ENCODE data around the gene AADAC. TPM values are rescaled to one million over a fixed set of nuclear protein-coding genes. Genes with fewer than 3 reads are reported as not detected.
"Not testable (repeated sequence)": the region's sequence is repeated elsewhere in the genome, so short reads cannot be mapped to it uniquely, and the experiment has no call there.

Gene AADAC
- total RNA-seq, 4 donors from 2014 or later: not detected

DNA sequence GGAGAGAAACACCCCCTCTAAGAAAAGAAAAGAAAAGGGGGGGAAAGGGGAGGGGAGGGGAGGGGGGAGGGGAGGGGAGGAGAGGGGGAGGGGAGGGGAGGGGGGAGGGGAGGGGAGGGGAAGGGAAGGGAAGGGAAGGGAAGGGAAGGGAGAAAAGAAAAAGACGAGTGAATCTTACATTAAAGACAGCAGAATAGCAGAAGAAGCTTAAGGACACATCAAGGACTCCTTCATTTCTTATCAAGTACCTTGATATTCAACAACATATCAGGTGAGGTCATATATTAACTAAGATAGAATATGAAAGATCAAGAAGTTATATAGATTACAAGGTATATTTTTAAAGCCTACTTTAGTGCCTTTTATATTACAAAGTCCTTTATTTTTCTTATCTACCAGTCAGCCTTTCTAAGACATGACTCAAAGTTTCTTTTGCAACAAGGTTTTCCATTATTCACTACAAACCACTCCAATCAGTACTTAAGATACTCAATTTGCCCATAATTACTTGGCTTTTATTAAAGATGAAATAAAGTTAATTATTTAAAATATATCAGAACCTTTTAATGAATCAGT, 17.7 kb upstream of the AADAC start:
- no peak for DNase-seq
- no peak overlapping the region for H3K27ac ChIP-seq
- no peak overlapping the region for H3K4me3 ChIP-seq (replicated peaks in 1 of 3)
- H3K4me1 ChIP-seq: no peaks in the 10 kb centered on the region
- no peaks in the 10 kb centered on the region for H3K36me3 ChIP-seq
- no peaks in the 10 kb centered on the region for H3K27me3 ChIP-seq
- no peaks in the 10 kb centered on the region for H3K9me3 ChIP-seq
- WGBS, 2 donors: 60 to 70% methylated on average over 1 of the region's 1 CpG
- TF ChIP-seq, protein P1, sequence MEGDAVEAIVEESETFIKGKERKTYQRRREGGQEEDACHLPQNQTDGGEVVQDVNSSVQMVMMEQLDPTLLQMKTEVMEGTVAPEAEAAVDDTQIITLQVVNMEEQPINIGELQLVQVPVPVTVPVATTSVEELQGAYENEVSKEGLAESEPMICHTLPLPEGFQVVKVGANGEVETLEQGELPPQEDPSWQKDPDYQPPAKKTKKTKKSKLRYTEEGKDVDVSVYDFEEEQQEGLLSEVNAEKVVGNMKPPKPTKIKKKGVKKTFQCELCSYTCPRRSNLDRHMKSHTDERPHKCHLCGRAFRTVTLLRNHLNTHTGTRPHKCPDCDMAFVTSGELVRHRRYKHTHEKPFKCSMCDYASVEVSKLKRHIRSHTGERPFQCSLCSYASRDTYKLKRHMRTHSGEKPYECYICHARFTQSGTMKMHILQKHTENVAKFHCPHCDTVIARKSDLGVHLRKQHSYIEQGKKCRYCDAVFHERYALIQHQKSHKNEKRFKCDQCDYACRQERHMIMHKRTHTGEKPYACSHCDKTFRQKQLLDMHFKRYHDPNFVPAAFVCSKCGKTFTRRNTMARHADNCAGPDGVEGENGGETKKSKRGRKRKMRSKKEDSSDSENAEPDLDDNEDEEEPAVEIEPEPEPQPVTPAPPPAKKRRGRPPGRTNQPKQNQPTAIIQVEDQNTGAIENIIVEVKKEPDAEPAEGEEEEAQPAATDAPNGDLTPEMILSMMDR (IDR thresholded peaks at IDR 0.05): no peak
- no peak for TF ChIP-seq POLR2A (IDR thresholded peaks at IDR 0.05)
- intact Hi-C loops (cut with DNase I): no loop called here

DNA sequence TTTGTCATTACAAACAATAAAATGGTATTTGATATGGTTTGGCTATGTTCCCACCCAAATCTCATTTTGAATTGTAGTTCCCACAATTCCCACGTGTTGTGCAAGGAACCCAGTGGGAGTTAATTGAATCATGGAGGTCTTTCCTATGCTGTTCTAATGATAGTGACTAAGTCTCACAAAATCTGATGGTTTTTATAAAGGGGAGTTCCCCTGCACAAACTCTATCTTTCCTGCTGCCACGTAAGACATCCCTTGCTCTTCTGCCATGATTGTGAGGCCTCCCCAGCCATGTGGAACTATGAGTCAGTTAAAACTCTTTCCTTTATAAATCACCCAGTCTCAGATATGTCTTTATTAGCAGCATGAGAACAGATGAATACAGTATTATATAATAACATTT, 15.4 kb upstream of the AADAC start:
- Histone ChIP-seq H3K36me3 (no peaks in the 10 kb centered on the region), H3K27ac (no peak overlapping the region), H3K9me3 (no peaks in the 10 kb centered on the region), H3K27me3 (no peaks in the 10 kb centered on the region), H3K4me3 (replicated peaks in 1 of 3) (no peak overlapping the region), H3K4me1 (no peaks in the 10 kb centered on the region)
- TF ChIP-seq, protein P1 (IDR thresholded peaks at IDR 0.05): no peak
- no peak for TF ChIP-seq POLR2A (IDR thresholded peaks at IDR 0.05)
- intact Hi-C loops (cut with DNase I): no loop called here
- 84 to 85% methylated on average over 2 of the region's 2 CpGs for WGBS, 2 donors
- no peak for DNase-seq

- 91% methylated on average over 2 of the region's 2 CpGs for WGBS, 2 donors
- H3K36me3 ChIP-seq: no peaks in the 10 kb centered on the region
- no peak for TF ChIP-seq POLR2A (IDR thresholded peaks at IDR 0.05)
- TF ChIP-seq, protein P1 (IDR thresholded peaks at IDR 0.05): no peak
Observed at GRCh38 chr3:151800431-151800830, 13.5 kb upstream of the AADAC start.

DNA sequence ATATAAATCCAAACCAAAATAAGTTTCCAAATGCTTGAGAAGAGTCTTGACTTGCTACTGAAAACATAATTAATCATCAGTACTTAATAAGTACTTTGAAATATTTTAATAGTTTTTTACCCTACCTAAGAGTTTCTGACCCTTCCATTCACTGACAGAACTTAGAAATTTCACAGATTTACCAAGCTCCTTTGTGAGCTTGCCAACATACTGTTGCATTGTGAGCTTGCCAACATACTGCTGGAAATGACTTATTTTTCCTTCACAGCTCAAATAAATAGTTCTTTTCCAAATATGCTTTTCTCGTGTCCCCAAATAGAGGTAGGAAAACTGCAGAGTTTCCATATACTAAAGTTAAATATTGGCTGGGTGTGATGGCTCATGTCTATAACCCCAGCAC, 9.6 kb upstream of the AADAC start:
- Histone ChIP-seq H3K36me3 (no peaks in the 10 kb centered on the region), H3K27ac (no peak overlapping the region), H3K4me1 (no peaks in the 10 kb centered on the region), H3K4me3 (replicated peaks in 1 of 3) (no peak overlapping the region), H3K27me3 (no peaks in the 10 kb centered on the region), H3K9me3 (no peaks in the 10 kb centered on the region)
- DNase-seq: no peak
- intact Hi-C loops (cut with DNase I): no loop called here
- TF ChIP-seq, protein P1 (IDR thresholded peaks at IDR 0.05): no peak
- TF ChIP-seq POLR2A (IDR thresholded peaks at IDR 0.05): no peak
- 75 to 81% methylated on average over 1 of the region's 1 CpG for WGBS, 2 donors

More at GRCh38 chr3:151800431-151800830, 13.5 kb upstream of the AADAC start:
- H3K4me1 ChIP-seq: no peaks in the 10 kb centered on the region
- H3K27me3 ChIP-seq: no peaks in the 10 kb centered on the region
- no peaks in the 10 kb centered on the region for H3K9me3 ChIP-seq
- H3K4me3 ChIP-seq (replicated peaks in 1 of 3): no peak overlapping the region
- intact Hi-C loops (cut with DNase I): no loop called here
- no peak overlapping the region for H3K27ac ChIP-seq
- no peak for DNase-seq

- Histone ChIP-seq H3K27me3 (no peaks in the 10 kb centered on the region), H3K9me3 (no peaks in the 10 kb centered on the region), H3K4me3 (replicated peaks in 1 of 3) (no peak overlapping the region), H3K27ac (no peak overlapping the region), H3K4me1 (no peaks in the 10 kb centered on the region), H3K36me3 (no peaks in the 10 kb centered on the region)
- TF ChIP-seq POLR2A (IDR thresholded peaks at IDR 0.05): no peak
- TF ChIP-seq, protein P1 (IDR thresholded peaks at IDR 0.05): no peak
- 89 to 91% methylated on average over 15 of the region's 15 CpGs for WGBS, 2 donors
- intact Hi-C loops (cut with DNase I): no loop called here
- DNase-seq: no peak
Observed at GRCh38 chr3:151806838-151807237, 7.1 kb upstream of the AADAC start.

DNA sequence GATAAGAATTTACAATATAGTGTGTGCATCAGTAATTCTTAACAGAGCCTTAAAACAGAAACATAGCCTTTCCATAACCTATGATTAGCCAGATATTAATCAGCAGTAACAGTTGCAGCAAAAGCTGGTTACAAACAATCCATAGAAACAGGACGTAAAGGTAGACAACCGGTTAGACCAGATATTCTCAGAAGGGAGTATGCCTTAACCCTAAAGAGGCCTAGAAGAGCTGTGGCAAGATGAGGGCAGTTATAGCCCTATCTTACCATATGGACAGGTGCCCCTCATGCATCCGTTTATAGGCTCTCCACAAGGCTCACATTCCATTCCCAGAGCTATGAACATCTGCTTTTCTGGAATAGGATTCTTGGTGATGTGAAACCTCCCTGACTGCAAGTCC, 5.0 kb upstream of the AADAC start:
- intact Hi-C loops (cut with DNase I); DNase-seq; H3K27me3 ChIP-seq; H3K36me3 ChIP-seq; H3K4me1 ChIP-seq; H3K27ac ChIP-seq; H3K4me3 ChIP-seq (replicated peaks in 1 of 3); H3K9me3 ChIP-seq: not testable (repeated sequence)
- WGBS, 2 donors: 69 to 81% methylated on average over 3 of the region's 3 CpGs
